ENCODE measurements around the gene PIK3IP1.

DNA sequence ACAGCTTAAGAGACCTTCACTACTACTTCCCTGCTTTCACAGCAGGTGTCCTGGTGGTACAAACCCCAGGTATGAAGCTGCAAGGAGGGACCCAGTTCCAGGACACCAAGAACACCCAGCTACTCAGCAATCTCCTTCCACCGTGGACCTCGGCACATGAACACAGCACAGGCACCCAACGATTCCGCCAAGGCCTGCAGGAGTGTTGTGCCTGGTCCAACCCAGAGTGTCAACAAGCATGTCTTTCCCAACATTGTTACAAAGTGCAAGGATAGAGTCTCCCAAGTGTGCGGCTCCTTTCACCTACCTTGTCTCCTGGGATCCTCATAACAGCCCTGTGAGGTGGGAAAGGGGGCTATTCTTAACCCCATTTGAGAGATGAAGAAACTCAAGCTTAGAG, 42.0 kb upstream of the PIK3IP1 start:
- no peak for TF ChIP-seq POLR2A (IDR thresholded peaks at IDR 0.05)
- TF ChIP-seq, protein P1, sequence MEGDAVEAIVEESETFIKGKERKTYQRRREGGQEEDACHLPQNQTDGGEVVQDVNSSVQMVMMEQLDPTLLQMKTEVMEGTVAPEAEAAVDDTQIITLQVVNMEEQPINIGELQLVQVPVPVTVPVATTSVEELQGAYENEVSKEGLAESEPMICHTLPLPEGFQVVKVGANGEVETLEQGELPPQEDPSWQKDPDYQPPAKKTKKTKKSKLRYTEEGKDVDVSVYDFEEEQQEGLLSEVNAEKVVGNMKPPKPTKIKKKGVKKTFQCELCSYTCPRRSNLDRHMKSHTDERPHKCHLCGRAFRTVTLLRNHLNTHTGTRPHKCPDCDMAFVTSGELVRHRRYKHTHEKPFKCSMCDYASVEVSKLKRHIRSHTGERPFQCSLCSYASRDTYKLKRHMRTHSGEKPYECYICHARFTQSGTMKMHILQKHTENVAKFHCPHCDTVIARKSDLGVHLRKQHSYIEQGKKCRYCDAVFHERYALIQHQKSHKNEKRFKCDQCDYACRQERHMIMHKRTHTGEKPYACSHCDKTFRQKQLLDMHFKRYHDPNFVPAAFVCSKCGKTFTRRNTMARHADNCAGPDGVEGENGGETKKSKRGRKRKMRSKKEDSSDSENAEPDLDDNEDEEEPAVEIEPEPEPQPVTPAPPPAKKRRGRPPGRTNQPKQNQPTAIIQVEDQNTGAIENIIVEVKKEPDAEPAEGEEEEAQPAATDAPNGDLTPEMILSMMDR (IDR thresholded peaks at IDR 0.05) = no peak
